Fibroblast of lung (primary cell): ENCODE measurements around the gene MACROH2A2.

Source experiments
- CTCF ChIP-seq, 2 donors: IDR thresholded peaks in 1 of 2; conservative IDR thresholded peaks in 1 of 2; 1 replicate in 1 of 2; 2 replicates in 1 of 2; pipeline ENCODE4 v1.5.1; 2011 to 2012; ENCODE audit warnings: low read length in 2 of 2, control low read depth in 1 of 2, inconsistent platforms in 1 of 2, low read depth in 1 of 2, mild to moderate bottlenecking in 1 of 2
- EZH2 ChIP-seq: IDR thresholded peaks from 2 replicates; pipeline ENCODE4 v1.5.1; 2012; ENCODE audit warnings: low read length, control low read depth, mild to moderate bottlenecking; ENCODE audit errors: missing control alignments

- TF ChIP-seq EZH2 (no peak), CTCF (conservative IDR thresholded peaks at IDR 0.05 in 1 of 2, IDR thresholded peaks at IDR 0.05 in 1 of 2; ENCODE audit: low read depth in 1 of 2, low read length in 2 of 2) (no peak)
Measured at GRCh38 chr10:70124415-70124814, 71.8 kb downstream of the MACROH2A2 start.
